ENCODE results near the gene LRP11.
A peak's percentile ranks its signal among the peaks of the same experiment; 100 is the strongest.
"Not testable (repeated sequence)": the region's sequence is repeated elsewhere in the genome, so short reads cannot be mapped to it uniquely, and the experiment has no call there.

LRP11 gene

GRCh38 chr6:149869275-149869892 is 5.2 kb upstream of the LRP11 start:
- DNase-seq (ENCODE audit: low read depth) = no peak
- no peak overlapping the region for H3K4me3 ChIP-seq (ENCODE audit: low read length)
- no peak for TF ChIP-seq CTCF (IDR thresholded peaks at IDR 0.05; ENCODE audit: insufficient read depth, low read depth, low read length, missing control alignments)

DNA sequence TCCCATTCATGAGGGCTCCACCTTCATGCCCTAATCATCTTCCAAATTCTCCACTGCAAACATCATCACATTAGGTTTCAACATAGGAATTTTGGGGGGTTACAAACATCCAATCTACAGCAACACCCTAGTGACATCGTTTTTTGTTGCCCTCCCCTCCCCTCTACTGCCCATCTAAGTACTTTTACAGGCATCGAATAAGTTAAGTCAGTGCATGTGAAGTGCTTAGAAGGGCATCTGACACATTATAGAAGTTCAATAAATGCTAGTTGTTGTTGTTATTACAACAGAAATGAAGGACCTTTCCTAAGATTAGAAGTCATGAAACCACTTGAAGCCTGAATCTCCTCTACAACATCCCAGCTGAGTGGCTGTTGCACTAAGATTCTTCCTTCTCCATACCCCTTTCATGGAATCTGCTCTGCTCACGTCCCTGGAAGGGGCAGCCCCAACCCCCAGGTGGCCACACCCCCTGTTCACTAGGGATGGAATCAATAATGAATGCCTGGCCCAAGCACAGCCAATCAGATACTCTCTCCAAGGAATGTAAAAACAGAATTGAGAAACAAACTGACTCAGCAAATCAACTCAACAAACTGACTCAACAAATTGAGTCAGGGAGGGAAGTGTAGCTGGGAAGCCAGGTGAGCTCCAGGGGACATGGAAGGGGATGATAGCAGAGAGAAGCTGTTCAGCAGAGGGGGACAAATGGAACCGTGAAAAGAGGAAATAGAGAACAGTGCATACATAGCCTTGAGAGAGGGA is 3.9 kb upstream of the LRP11 start:
- DNase-seq (ENCODE audit: low read depth) = peak; percentile 81
- no peak overlapping the region for H3K4me3 ChIP-seq (ENCODE audit: low read length)
- TF ChIP-seq CTCF (IDR thresholded peaks at IDR 0.05; ENCODE audit: insufficient read depth, low read depth, low read length, missing control alignments) = no peak

DNA sequence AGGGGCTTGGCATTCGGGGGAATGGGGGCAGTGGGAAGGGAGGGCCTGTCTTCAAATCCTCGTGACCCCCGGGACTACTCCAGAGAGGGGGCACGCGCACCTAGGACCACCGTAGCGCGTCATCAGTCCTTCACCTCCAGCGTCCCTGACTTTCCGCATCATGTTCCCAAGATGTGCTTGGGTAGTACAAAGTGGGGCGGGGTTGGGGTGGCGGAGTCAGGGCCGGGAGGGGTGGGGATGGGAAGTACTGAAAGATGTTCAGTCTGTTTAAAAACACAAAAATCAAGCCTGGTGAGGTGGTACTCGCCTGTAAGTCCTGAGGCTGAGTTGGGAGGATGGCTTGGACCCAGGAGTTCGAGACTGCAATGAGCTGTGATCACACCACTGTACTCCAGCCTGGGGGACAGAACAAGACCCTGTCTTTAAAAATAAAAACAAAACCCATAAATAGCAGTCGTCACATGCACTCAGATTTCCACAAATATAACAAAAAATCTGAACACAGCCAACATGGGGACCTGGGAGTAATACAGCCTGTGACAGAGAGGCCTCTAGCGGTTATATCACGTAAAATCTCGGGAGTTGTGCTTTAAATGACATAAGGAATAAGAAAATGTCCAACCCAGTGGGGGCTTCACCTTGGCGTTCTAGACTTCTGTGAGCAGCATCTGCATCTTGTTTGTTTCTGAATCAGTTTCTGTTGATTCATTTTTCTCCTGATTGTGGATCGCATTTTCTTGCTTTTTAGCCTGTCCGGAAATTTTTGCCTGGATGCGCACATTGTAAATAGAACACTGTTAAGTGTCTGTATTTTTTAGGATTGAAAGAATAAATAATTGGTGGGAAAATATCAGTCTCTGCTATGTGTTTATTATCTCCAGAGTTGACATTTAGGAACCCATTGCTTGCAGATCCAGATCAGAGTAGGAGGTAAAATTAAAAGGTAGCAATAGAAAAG is 698 bp upstream of the LRP11 start:
- TF ChIP-seq CTCF (IDR thresholded peaks at IDR 0.05; ENCODE audit: insufficient read depth, low read depth, low read length, missing control alignments) = peak; percentile 73
- peak; percentile 78 for DNase-seq (ENCODE audit: low read depth)
- peak overlapping the region; percentile 42 for H3K4me3 ChIP-seq (ENCODE audit: low read length)

DNA sequence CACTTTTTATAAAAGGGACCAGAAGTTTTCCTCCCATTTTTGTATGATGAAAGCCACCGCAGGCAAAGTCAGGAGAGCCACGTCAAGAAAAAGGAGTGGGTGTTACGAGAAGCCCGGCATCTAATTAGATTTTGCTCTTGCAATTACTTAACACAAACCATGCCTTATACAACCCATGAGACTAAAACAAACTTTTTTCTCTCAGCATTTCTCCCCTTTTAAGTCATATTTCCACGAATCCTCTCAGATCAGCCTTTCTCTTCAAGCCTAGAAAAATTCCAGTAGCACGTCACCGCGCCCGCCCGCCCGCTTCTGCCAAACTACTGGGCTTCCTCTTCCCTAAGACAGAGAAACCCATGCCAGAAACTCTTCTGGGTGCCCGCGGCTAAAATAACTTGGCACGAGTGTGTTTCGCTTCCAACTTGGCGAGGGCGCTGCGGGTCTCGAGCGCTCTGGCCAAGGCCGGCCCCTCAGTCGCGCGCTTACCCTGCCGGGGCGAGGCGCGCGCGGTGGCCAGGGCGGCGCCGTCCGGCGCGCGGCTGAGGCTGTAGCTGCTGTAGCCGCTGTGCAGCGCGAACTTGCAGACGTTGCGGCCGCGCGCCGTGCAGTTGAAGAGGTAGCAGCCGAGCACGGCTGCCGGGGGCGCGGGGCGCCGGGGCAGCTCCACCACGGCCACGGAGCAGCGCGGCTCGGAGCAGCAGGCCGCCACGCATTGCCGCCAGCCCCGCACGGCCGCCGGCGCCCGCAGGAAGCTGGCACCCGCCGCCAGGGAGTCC is 1.0 kb downstream of the LRP11 start:
- DNase-seq (ENCODE audit: low read depth) = peak; percentile 73
- H3K4me3 ChIP-seq (ENCODE audit: low read length) = peak overlapping the region; percentile 83
- no peak for TF ChIP-seq CTCF (IDR thresholded peaks at IDR 0.05; ENCODE audit: insufficient read depth, low read depth, low read length, missing control alignments)

DNA sequence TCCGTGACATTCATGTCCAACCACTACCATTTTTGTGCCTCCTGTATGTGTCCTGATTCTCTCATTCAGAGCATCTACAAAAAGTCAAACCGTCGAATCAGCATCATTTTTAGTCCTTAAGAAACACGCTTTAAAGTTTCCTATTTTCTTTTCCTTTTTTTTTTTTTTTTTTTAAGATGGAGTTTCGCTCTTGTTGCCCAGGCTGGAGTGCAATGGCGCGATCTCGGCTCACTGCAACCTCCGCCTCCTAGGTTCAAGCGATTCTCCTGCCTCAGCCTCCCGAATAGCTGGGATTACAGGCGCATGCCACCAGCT is 1.8 kb downstream of the LRP11 start:
- DNase-seq (ENCODE audit: low read depth) = not testable (repeated sequence)
- peak overlapping the region; percentile 83 for H3K4me3 ChIP-seq (ENCODE audit: low read length)

GRCh38 chr6:149861603-149862423 is 2.3 kb downstream of the LRP11 start:
- TF ChIP-seq CTCF (IDR thresholded peaks at IDR 0.05; ENCODE audit: insufficient read depth, low read depth, low read length, missing control alignments) = no peak
- H3K4me3 ChIP-seq (ENCODE audit: low read length) = peak overlapping the region; percentile 83
- no peak for DNase-seq (ENCODE audit: low read depth)

All from epithelial cell of esophagus (primary cell).